GM19397 (cell line): Measurements from ENCODE around the gene ZNF571.

Source experiments
- ATAC-seq: cut with Tn5 transposase; IDR thresholded peaks from one replicate; pipeline ENCODE4 v1.9.1; 2021; ENCODE audit warnings: mild to moderate bottlenecking, moderate library complexity; ENCODE audit not compliant: unreplicated experiment

Gene ZNF571

DNA sequence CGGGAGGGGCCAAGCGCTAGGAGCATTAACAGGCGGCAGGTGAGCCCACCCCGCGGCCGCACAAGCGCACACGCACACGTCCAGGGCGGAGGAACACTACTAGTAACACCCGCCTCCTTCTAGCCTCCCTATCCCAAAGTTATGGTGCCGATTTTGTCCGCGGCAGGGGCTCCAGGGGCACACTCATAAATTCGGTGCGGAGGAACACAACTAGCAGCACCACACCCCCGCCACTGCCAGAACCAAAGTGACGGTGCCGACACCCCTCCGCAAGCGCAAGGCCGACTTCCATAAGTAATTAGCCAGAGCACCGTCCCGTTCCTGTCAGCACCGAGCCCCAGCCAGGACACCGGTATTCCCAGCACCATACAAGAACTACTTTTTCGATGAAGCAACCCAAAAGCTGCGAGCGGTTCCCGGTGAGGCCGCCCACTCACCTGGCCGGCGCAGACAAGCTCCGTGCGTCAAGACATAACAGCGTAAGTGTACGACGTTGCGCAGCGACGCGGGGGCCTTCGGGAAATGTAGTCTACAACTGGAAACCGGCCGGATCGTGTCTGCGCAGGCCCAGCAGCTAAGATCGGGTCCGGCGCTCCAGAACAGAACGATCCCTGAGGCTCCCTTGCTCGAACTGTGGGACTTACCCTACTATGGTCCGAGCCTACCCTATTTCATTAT lies at the start of gene ZNF571, which contains the start of gene ZNF540:
Gene ZNF571 (minus strand): TSS at position 489 of the 678 bp plus-strand sequence. CDS start 8,116 bp downstream, outside the sequence.
Gene ZNF540 (plus strand): TSS at position 573 of the 678 bp plus-strand sequence. CDS start 3,572 bp downstream, outside the sequence.
- peak; percentile 98 for ATAC-seq

DNA sequence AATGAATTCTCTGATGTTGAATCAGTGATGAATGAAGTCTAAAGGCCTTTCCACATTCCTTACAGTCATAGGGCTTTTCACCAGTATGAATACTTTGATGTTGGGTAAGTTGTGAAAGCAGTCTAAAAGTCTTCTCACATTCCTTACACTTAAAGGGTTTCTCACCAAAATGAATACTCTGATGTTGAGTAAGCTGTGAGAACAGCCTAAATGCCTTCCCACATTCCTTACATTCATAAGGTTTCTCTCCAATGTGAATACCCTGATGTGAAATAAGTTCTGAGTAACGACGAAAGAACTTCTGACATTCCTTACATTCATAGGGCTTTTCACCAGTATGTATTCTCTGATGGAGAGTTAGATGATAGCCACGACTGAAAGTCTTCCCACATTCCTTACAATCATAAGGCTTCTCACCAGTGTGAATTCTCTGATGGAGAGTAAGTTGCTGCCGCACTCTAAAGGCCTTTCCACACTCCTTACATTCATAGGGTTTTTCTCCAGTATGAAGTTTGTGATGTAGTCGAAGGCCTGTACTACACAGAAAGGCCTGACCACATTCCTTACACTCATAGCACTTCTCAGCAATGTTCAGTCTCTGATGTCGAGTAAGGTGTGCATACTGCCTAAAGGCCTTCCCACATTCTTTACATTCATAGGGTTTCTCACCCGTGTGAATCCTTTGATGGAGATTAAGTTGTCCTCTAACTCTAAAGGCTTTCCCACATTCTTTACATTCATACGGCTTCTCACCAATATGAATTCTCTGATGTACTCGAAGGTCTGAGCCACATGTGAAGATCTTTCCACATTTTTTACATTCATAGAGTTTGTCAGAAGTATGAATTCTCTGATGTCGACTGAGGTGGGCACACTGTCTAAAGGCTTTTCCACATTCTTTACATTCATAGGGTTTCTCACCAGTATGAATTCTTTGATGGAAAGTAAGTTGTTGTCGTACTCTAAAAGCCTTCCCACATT lies 40.8 kb upstream of the ZNF571 start:
- no peak for ATAC-seq

DNA sequence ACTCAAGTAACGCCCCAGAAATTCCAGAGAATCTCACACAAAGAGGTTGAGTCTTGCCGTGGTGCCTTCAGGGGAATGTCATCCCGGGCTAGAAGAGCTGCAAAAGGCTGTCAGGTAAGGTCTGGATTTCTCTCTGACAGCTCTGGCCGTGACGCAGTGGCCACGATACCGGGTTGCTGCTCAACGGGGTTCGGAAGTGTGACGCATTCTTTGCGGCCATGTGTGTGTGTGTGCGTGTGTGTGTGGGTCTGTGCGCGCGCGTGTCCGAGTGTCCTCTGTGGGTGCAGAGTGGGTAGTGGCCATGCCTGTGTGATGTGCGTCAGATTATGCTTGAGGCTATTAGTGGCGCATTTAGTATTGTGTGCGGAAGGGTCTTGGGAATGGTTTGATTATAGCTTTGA lies 390 bp upstream of the ZNF571 start:
- ATAC-seq: no peak

DNA sequence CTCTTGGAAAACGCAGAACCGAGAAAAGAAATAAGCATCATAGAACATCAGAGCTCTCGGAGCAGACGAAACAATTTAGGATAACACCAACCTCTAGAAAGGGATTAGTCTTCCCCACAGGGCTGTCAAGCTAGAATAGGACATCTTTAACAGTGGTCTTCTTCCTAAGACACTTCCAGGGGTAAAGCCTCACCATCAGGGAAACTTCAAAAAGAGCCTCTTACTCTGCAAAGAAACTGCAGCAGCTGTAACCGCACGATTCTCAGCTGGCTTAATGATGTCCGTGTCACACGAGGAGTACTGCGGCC lies 642 bp downstream of the ZNF571 start:
- no peak for ATAC-seq

DNA sequence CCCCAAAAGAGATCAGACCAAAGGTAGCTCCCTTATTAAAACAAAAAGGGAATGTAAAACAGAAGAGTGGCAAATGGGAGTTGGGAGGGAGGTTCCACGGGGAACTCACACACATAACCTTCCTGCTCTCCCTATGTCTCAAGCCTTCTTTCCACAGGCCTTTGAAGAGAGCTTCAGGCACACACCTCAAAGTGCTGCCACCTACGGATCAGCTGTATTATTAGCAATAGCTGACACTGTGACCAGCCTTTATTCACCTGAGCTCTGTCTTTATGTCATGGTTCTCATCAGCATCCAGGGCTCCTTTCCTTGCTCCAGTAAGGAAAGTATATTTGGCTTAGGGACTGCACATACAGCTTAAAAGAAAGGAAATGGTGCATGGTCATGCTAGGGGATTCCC lies 11.3 kb downstream of the ZNF571 start:
- no peak for ATAC-seq

- no peak for ATAC-seq
Observed at GRCh38 chr19:37572203-37572602, 22.4 kb downstream of the ZNF571 start.

DNA sequence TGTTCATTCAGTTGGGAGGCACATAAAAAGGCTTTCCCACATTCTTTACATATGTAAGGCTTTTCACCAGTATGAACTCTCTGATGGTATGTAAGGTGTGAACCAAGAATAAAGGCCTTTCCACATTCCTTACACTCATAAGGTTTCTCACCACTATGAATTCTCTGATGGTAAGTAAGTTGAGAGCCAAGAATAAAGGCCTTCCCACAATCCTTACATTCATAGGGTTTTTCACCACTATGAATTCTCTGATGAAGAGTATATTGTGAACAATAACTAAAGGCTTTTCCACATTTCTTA lies 29.3 kb downstream of the ZNF571 start:
- ATAC-seq: no peak

DNA sequence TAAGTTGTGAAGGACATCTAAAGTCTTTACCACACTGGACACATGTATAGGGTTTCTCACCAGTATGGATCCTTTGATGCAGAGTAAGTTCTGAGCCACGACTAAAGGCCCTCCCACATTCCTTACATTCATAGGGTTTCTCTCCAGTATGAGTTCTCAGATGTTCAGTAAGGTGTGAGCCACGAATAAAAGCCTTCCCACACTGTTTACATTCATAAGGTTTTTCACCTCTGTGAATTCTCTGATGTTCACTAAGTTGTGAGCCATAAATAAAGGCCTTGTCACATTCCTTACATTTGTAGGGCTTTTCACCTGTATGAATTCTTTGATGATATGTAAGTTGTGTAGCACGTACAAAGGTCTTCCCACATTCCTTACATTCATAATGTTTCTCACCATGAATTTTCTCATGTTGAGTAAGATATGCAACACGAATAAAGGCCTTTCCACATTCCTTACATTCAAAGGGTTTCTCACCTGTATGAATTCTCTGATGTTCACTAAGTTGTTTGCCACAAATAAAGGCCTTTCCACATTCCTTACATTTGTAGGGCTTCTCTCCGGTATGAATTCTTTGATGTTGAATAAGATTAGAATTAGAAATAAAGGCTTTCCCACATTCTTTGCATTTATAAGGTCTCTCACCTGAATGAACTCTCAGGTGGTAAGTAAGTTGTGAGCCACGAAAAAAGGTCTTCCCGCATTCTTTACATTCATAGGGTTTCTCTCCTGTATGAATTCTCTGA lies 29.8 kb downstream of the ZNF571 start:
- ATAC-seq: no peak

GRCh38 chr19:37563518-37563917 lies 31.1 kb downstream of the ZNF571 start:
- no peak for ATAC-seq

DNA sequence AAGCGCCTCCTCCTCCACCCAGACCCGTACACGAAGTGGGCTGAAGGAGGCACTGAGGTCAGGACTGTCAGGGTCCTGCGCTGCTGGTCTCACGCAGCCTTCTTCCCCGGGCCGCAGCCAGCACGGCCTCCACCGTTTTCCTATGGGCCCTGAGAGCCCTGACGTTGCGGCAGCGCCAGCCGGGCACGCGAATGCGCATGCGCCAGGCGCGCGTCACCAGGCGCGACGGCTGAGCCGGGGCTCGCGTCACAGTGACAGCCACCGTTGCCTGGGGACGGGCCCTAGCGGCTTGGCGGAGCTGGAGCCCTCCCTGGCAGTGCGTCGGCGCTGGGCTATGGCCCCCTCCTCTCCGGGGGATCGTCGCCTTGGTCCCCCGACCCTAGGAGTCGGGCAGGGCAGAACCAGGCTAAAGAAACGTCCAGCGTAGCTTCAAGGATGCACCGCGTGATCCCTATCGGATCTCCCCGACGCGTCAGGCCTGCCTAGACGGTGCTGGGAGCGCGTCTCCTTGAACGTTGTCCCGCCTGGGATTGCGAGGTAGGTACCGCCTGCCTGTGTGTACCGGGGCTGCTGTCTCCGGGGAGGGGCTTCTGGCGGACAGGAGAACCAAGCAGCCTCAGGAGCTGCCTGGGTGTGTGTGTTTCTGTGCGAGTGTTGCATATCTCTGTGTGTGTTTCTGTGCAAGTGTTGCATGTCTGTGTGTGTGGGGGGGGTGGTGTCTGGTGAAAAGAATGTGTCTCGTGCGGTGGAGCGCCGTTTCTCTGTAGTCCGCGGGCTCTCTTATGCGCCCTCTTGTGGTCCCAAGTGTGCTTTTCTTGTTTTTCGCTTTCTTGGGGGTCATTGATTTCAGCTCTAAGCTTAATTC lies 43.2 kb downstream of the ZNF571 start:
- ATAC-seq: no peak

DNA sequence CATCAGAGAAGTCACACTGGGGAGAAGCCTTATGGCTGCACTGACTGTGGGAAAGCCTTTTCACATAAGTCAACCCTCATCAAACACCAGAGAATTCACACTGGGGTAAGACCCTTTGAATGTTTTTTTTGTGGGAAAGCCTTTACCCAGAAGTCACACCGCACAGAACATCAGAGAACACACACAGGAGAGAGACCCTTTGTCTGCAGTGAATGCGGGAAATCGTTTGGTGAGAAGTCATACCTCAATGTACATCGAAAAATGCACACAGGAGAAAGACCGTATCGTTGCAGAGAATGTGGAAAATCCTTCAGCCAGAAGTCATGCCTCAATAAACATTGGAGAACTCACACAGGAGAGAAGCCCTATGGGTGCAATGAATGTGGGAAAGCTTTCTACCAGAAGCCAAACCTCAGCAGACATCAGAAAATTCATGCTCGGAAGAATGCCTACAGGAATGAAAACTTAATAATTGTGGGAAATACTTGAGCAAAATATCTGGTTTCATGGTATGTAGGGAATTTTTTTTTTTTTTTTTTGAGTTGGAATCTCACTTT lies 57.1 kb downstream of the ZNF571 start:
- ATAC-seq: no peak

DNA sequence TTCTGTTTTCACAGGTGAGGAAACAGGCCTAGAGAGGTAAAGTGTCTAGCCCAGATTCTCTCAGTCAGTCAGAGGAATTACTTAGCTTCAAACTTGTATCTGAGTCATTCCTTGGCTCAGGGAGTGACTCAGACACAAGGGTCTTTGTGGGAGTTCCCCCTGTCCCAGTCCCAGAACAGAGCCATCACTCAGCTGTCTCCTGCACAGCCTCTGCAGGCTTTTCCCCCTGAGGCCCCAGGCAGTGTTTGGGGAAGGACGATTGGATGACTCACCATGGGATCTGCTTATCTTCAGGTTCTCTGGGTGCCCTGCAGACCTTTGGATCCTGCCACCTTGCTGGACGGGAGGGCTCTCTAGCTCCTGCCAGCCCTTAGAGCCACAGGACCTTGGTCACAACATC lies 74.7 kb downstream of the ZNF571 start:
- ATAC-seq: no peak
